Central memory CD8-positive, alpha-beta T cell (primary cell): Measurements from ENCODE around the gene CA10.

ENCODE experiments used
- ATAC-seq: fragments of 150-1000 bp; cut with Tn5 transposase; replicated peaks from 2 replicates; pipeline ENCODE4 v1.10.0; 2022; ENCODE audit warnings: mild to moderate bottlenecking, moderate FRiP score, moderate number of reproducible peaks; ENCODE audit not compliant: poor library complexity, severe bottlenecking; ENCODE audit errors: extremely low read depth
- DNase-seq, 2 donors: peaks; one replicate each; pipeline ENCODE4 v3.0.0; 2021; ENCODE audit warnings: low spot score in 2 of 2
- H3K27ac Mint-ChIP-seq: one replicate; pipeline ENCODE4 v1.8.0; 2022; ENCODE audit warnings: low read depth, mild to moderate bottlenecking, moderate library complexity, mixed read lengths
- H3K27me3 Mint-ChIP-seq: one replicate; pipeline ENCODE4 v1.8.0; 2022; ENCODE audit warnings: mixed read lengths
- H3K36me3 Mint-ChIP-seq: one replicate; pipeline ENCODE4 v1.8.0; 2022; ENCODE audit warnings: mild to moderate bottlenecking, moderate library complexity, mixed read lengths; ENCODE audit not compliant: insufficient read depth
- H3K4me1 Mint-ChIP-seq: one replicate; pipeline ENCODE4 v1.8.0; 2022; ENCODE audit warnings: mixed read lengths
- H3K4me3 Mint-ChIP-seq: one replicate; pipeline ENCODE4 v1.8.0; 2022; ENCODE audit warnings: mild to moderate bottlenecking, moderate library complexity, mixed read lengths
- H3K9me3 Mint-ChIP-seq: one replicate; pipeline ENCODE4 v1.8.0; 2022; ENCODE audit warnings: mixed read lengths

CA10 gene

DNA sequence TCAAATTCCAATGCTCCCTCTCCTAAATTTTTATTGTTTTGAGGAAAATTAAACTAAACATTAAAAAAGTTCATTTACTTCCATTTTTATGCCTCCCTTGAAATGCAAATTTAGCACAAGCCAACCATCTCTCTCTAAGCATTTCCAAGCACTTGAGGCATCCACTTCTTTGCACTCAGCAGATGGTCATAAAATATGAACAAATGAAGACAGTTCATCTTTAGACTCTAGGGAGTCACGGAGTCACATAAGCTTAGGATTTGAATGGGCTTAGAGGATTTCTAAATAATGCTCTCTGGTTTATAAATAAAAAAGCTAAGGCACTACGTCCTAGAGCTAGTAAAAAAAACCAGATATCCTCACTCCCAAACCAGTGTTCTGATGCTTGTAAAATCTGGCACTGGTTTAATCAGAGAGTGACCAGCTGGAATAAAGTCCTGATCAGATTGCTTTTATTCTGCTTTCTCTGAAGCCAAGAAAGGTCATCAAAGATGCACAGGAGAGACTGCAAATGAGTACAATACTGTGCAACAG, 204.2 kb downstream of the CA10 start:
- no peak overlapping the region for H3K4me3 Mint-ChIP-seq
- DNase-seq (no peak), ATAC-seq (no peak)
- no peaks in the 10 kb centered on the region for H3K4me1 Mint-ChIP-seq
- H3K9me3 Mint-ChIP-seq: peaks cover 10% of the 10 kb centered on the region
- H3K27ac Mint-ChIP-seq: no peak overlapping the region
- H3K36me3 Mint-ChIP-seq: no peaks in the 10 kb centered on the region
- no peaks in the 10 kb centered on the region for H3K27me3 Mint-ChIP-seq

DNA sequence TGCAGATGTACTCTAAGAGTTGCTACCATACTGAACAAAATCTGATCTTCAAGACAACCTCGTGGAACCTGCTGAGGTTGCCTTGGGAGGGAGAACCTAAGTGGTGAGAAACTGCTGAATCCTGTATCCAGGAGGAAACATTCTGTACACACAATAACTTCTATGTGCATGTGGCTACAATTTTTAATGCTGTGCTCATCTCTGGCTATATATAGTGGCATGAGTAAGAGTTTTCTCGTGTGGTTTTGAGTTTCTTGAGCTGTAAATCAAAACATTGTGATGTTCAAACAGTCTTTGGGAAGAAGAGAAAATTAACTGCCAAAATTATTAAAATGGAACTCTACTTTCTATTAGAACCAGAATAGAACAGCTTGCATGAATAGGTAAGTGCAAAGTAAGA, 206.8 kb downstream of the CA10 start:
- H3K4me3 Mint-ChIP-seq: no peak overlapping the region
- no peaks in the 10 kb centered on the region for H3K4me1 Mint-ChIP-seq
- DNase-seq (no peak), ATAC-seq (no peak)
- no peaks in the 10 kb centered on the region for H3K27me3 Mint-ChIP-seq
- H3K36me3 Mint-ChIP-seq: no peaks in the 10 kb centered on the region
- H3K9me3 Mint-ChIP-seq: peaks cover 12% of the 10 kb centered on the region
- H3K27ac Mint-ChIP-seq: no peak overlapping the region

DNA sequence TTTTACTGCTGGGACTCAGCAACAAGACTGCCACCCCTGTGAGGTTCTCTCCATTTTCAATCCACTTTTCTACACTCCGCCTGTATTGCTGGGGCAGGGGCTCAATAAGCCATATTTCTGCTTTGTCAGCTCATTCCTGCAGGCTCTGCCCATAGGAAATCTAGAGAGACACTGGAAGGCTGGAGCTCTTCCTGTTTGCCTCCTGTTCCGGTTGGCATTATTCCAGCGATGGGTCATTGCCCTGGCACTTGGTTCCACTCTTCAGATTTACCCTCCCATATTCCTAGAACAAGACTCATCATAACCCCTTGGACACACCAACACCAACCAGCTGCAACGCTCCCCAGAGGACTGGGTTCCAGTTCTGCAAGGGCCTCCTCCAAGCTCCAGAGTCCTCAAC, 210.4 kb downstream of the CA10 start:
- no peak for DNase-seq
- Mint-ChIP-seq H3K27me3 (no peaks in the 10 kb centered on the region), H3K36me3 (no peaks in the 10 kb centered on the region), H3K9me3 (peaks cover 18% of the 10 kb centered on the region), H3K4me3 (no peak overlapping the region), H3K4me1 (no peaks in the 10 kb centered on the region), H3K27ac (no peak overlapping the region)
- no peak for ATAC-seq

DNA sequence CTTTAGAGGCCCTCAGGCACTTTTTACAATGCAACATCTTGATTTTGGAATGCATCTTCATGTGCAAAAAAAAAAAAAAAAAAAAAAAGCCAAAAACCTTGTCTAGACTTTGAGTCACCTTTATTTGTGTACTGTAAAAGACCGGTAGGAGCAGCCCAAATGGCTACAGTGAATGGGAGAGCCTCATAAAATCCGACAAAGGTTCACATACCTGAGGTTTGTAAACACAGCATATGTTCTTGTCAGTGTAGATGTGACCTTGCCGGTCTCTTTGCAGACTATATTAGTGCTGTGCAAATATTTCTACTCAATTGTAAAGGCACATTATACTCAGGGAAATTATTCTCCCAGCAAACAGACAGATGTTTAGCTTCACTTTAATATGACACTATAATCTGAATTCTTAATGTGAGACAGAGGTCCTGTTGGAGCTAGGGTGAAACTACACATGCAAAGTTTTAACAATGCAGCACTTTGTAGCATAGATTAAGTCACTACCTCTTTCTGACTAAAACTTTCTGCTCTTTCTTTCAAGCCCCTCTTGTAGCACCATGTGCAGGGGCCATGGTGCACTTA, 211.3 kb downstream of the CA10 start:
- DNase-seq: no peak
- Mint-ChIP-seq H3K27me3 (no peaks in the 10 kb centered on the region), H3K4me1 (no peaks in the 10 kb centered on the region), H3K9me3 (peaks cover 17% of the 10 kb centered on the region), H3K27ac (no peak overlapping the region), H3K36me3 (no peaks in the 10 kb centered on the region), H3K4me3 (no peak overlapping the region)
- ATAC-seq: no peak

DNA sequence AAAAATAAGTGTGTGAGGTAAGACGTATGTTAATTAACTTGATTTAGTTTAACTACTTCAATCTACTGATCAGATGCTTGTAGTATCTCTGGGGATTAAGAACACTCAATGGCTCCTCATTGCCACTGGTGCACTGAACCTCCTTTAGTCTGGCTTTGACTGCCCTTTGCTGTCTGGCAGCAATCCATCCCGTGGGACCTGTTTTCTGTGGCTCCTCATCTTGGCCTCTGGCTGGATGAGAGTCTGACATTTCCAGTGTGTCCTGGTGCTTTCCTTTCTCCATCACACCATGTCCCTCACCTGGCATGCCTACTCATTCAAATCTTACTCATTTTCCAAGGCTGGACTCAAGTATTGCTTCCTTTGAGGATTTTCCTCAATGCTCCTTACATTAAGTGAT, 212.2 kb downstream of the CA10 start:
- Mint-ChIP-seq H3K27ac (no peak overlapping the region), H3K9me3 (peaks cover 13% of the 10 kb centered on the region), H3K4me1 (no peaks in the 10 kb centered on the region)

DNA sequence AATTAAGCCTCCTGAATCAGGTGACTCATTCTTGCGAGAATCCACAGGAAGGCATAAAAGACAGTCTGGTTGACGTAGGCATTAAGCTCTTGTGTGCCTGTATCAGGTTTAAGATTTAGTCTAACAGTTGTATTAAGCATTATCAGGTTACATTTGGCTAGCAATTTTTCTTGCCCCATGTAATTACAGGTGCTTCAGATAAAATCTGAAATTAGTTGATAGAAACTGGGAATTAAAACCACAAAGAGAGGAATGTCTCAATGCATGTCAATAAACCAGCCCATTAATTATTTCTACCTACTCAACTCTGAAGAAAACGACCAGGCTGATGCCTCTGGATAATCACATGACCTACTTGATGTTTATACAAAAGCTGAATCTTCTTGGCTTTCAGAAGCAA, 217.2 kb downstream of the CA10 start:
- no peaks in the 10 kb centered on the region for H3K4me1 Mint-ChIP-seq
- H3K36me3 Mint-ChIP-seq: no peaks in the 10 kb centered on the region
- ATAC-seq: no peak
- no peak overlapping the region for H3K4me3 Mint-ChIP-seq
- peaks cover 13% of the 10 kb centered on the region for H3K9me3 Mint-ChIP-seq
- no peak for DNase-seq
- no peaks in the 10 kb centered on the region for H3K27me3 Mint-ChIP-seq
- H3K27ac Mint-ChIP-seq: no peak overlapping the region

More for the DNA sequence above, 212.2 kb downstream of the CA10 start:
- ATAC-seq (no peak), DNase-seq (no peak)
- no peak overlapping the region for H3K4me3 Mint-ChIP-seq
- H3K27me3 Mint-ChIP-seq: no peaks in the 10 kb centered on the region
- H3K36me3 Mint-ChIP-seq: no peaks in the 10 kb centered on the region

GRCh38 chr17:51937264-51937663, 221.2 kb downstream of the CA10 start:
- no peak overlapping the region for H3K4me3 Mint-ChIP-seq
- ATAC-seq: no peak
- no peaks in the 10 kb centered on the region for H3K27me3 Mint-ChIP-seq
- H3K27ac Mint-ChIP-seq: no peak overlapping the region
- no peak for DNase-seq
- peaks cover 10% of the 10 kb centered on the region for H3K9me3 Mint-ChIP-seq
- H3K36me3 Mint-ChIP-seq: no peaks in the 10 kb centered on the region
- no peaks in the 10 kb centered on the region for H3K4me1 Mint-ChIP-seq

DNA sequence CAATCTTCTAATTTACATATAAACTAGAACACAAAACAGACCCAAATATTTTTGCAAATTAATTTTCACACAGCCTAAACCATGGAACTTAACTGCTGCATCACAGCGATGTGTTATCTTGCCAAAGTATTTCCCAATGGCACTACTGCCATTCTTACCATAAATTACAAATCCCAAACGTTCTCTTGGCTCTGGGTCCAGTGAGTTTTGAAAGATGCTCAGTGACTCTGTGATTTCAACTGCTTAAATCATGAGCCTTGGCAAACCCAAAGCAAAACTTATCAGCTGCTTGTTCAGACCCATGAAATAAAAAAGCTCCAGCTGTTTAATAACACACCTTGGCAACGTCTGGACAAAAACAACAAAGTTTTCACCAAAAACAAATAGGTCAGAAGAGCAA, 223.0 kb downstream of the CA10 start:
- no peak overlapping the region for H3K27ac Mint-ChIP-seq
- no peak overlapping the region for H3K4me3 Mint-ChIP-seq
- no peaks in the 10 kb centered on the region for H3K4me1 Mint-ChIP-seq
- H3K9me3 Mint-ChIP-seq: peaks cover 10% of the 10 kb centered on the region
- H3K27me3 Mint-ChIP-seq: no peaks in the 10 kb centered on the region
- H3K36me3 Mint-ChIP-seq: no peaks in the 10 kb centered on the region
- ATAC-seq (no peak), DNase-seq (no peak)

- Mint-ChIP-seq H3K36me3 (no peaks in the 10 kb centered on the region), H3K27ac (no peak overlapping the region), H3K4me1 (no peaks in the 10 kb centered on the region), H3K27me3 (no peaks in the 10 kb centered on the region), H3K9me3 (peaks cover 5% of the 10 kb centered on the region), H3K4me3 (no peak overlapping the region)
- ATAC-seq (no peak), DNase-seq (no peak)
Observed at GRCh38 chr17:51933647-51934046, 224.9 kb downstream of the CA10 start.

GRCh38 chr17:51926448-51926847, 232.1 kb downstream of the CA10 start:
- Mint-ChIP-seq H3K36me3 (no peaks in the 10 kb centered on the region), H3K27me3 (peaks cover 18% of the 10 kb centered on the region), H3K27ac (no peak overlapping the region), H3K4me1 (no peaks in the 10 kb centered on the region), H3K9me3 (no peaks in the 10 kb centered on the region), H3K4me3 (no peak overlapping the region)
- no peak for ATAC-seq
- DNase-seq: no peak

DNA sequence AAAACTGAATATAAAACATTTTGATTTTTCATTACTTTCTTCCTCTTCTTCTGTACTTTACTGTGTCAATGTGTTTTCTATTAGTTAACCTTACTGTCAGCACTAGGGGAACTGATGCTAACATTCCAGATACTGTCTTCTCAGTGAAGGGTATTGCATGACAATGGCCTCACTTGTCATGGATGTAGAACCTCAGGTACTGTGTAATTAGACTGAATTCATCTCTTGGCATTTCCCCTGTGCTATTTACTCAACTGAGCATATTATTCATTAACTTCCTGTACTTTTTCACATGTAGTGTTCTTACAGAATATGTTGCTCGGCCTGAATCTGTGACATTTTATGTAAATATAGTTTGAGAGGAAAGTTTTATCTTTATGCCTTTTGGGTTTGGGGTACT, 237.0 kb downstream of the CA10 start:
- Mint-ChIP-seq H3K4me3 (no peak overlapping the region), H3K9me3 (no peaks in the 10 kb centered on the region), H3K4me1 (no peaks in the 10 kb centered on the region), H3K36me3 (no peaks in the 10 kb centered on the region), H3K27ac (no peak overlapping the region), H3K27me3 (peaks cover 18% of the 10 kb centered on the region)
- ATAC-seq (no peak), DNase-seq (no peak)

DNA sequence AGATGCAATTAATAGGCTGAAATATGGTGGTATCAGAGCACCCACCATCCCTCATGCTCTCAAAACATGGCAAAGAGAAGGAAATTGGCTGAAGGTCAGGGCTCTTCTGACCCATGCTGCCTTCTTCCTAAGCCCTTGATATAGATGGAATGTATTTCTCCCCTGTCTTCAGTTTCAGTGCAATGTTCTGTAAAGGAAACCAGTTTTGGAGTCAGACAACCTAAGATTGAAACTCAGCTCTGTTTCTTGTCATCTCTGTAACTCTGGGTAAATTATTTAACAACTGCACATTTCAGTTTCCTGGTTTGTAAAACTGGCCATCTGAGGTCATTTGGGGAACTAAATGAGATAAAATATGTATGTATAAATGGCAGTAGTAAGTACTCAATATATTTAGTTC, 243.9 kb downstream of the CA10 start:
- Mint-ChIP-seq H3K9me3 (no peaks in the 10 kb centered on the region), H3K27me3 (no peaks in the 10 kb centered on the region), H3K4me3 (no peak overlapping the region), H3K4me1 (no peaks in the 10 kb centered on the region), H3K36me3 (no peaks in the 10 kb centered on the region), H3K27ac (no peak overlapping the region)
- ATAC-seq (no peak), DNase-seq (no peak)

DNA sequence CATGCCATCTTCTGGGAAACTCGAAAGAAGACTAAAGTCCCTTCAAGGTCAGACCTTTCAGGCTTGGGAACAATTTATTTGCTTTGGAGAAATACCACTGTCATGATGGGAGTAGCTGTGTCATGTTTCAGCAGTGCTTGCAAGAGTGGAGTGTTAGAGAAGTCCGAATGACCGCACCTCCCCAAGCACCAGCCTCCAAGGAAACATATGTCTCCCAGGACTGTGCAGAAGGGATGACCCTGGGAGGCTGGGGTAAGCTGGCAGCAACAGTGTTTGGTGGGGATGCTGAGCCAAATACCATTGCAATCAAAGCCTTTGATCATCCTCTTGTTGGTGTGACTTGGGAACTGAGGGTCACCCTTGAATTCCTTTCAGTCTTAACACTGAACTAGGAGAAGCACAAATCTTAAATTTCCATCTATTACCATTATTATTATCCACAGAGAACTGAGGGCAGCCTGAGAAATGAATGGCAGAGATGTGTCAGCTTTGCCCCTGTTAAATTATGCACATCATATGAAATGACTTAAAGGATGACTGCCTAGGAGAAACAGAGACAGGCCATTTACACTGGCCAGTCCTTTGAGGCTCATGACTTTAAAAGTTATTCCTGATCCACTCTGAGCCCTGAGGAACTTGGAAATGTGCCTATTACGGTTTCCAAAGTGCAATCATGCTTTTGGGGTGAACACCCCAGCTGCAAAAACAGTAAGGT, 244.9 kb downstream of the CA10 start:
- H3K27me3 Mint-ChIP-seq: no peaks in the 10 kb centered on the region
- H3K9me3 Mint-ChIP-seq: no peaks in the 10 kb centered on the region
- no peak for DNase-seq

More for the DNA sequence above, 244.9 kb downstream of the CA10 start:
- Mint-ChIP-seq H3K4me1 (no peaks in the 10 kb centered on the region), H3K4me3 (no peak overlapping the region), H3K27ac (no peak overlapping the region), H3K36me3 (no peaks in the 10 kb centered on the region)
- no peak for ATAC-seq
